Endothelial cell of umbilical vein (primary cell): Measurements from ENCODE around the gene DYRK1A. TPM values are rescaled to one million over a fixed set of nuclear protein-coding genes. Genes with fewer than 3 reads are reported as not detected.

ENCODE experiments used
- BruUV-seq: library from RNA; stranded (reverse); fragments of 400-500 nt; replicated peaks from 2 replicates; lab custom pipeline; 2021; lab: Mats Ljungman, UMichigan
- CTCF ChIA-PET: fragments of 300-600, 350-600 bp; sonication (Branson Sonifier 250); formaldehyde crosslinking; loops from one replicate; lab custom pipeline; 2021; ENCODE audit warnings: antibody characterized with exemption, inconsistent platforms; lab: Charles Lee
- POLR2A ChIA-PET: fragments of 300-600, 350-600 bp; sonication (Branson Sonifier 250); formaldehyde crosslinking; loops from one replicate; lab custom pipeline; 2021; ENCODE audit warnings: antibody characterized with exemption, inconsistent platforms; lab: Charles Lee
- DNase-seq: peaks from one replicate; pipeline ENCODE4 v3.0.0-alpha.2; 2011; ENCODE audit warnings: low read depth, low spot score
- FAIRE-seq: peaks from 2 replicates; lab custom pipeline; 2011; peaks lifted over from hg19 to GRCh38; lab: Jason Lieb, UNC
- H2AFZ ChIP-seq: 2 replicates; pipeline ENCODE4 v1.6.0; 2012; ENCODE audit warnings: low read depth, low read length, control low read depth, inconsistent platforms
- H3K27ac ChIP-seq: 2 replicates; pipeline ENCODE4 v1.5.1; 2011; ENCODE audit warnings: low read depth, mild to moderate bottlenecking, control low read depth, low read length, moderate library complexity; ENCODE audit not compliant: insufficient read depth
- H3K27me3 ChIP-seq, 2 experiments: 2 replicates each; pipeline versions ENCODE4 v1.6.0 to v1.6.1; 2011; ENCODE audit warnings: low read length in 2 of 2, mixed read lengths in 1 of 2; ENCODE audit not compliant: control insufficient read depth in 2 of 2, insufficient read depth in 2 of 2
- H3K36me3 ChIP-seq, 2 experiments: 2 replicates in 1 of 2; 3 replicates in 1 of 2; pipeline ENCODE4 v1.5.1; 2011; ENCODE audit warnings: low read length in 2 of 2, mild to moderate bottlenecking in 1 of 2, moderate library complexity in 1 of 2; ENCODE audit not compliant: control insufficient read depth in 2 of 2, insufficient read depth in 2 of 2; ENCODE audit errors: extremely low read depth in 1 of 2
- H3K4me1 ChIP-seq: 3 replicates; pipeline ENCODE4 v1.5.1; 2011; ENCODE audit warnings: mild to moderate bottlenecking, low read length; ENCODE audit not compliant: control insufficient read depth, insufficient read depth; ENCODE audit errors: extremely low read depth
- H3K4me2 ChIP-seq: 2 replicates; pipeline ENCODE4 v1.6.1; 2011; ENCODE audit warnings: low read length, control low read depth, mixed read lengths; ENCODE audit not compliant: insufficient read depth
- H3K4me3 ChIP-seq, 3 experiments: fragments of 200-600 bp in 1 of 3; sonication (generic), shearing (Covaris generic) in 1 of 3; replicated peaks in 1 of 3; 2 replicates each; pipeline ENCODE4 v1.5.1; 2011 to 2016; ENCODE audit warnings: control low read depth in 3 of 3, low read length in 3 of 3, mild to moderate bottlenecking in 2 of 3, inconsistent platforms in 1 of 3, low read depth in 1 of 3, moderate library complexity in 1 of 3; ENCODE audit not compliant: insufficient read depth in 1 of 3
- H3K79me2 ChIP-seq: 2 replicates; pipeline ENCODE4 v1.6.0; 2012; ENCODE audit warnings: low read length, inconsistent platforms; ENCODE audit not compliant: control insufficient read depth, insufficient read depth
- H3K9ac ChIP-seq: replicated peaks from 2 replicates; pipeline ENCODE3; 2011; ENCODE audit warnings: low read length, control low read depth; ENCODE audit not compliant: insufficient read depth; ENCODE audit errors: extremely low read depth
- H3K9me1 ChIP-seq: replicated peaks from 3 replicates; pipeline ENCODE4 v1.6.0; 2011; ENCODE audit warnings: mild to moderate bottlenecking, low read length; ENCODE audit not compliant: control insufficient read depth, insufficient read depth; ENCODE audit errors: extremely low read depth
- H3K9me3 ChIP-seq: replicated peaks from 2 replicates; pipeline ENCODE4 v1.5.1; 2012; ENCODE audit warnings: low read length, inconsistent platforms; ENCODE audit not compliant: control insufficient read depth, insufficient read depth
- H4K20me1 ChIP-seq: replicated peaks from 2 replicates; pipeline ENCODE3; 2011; ENCODE audit warnings: mild to moderate bottlenecking, low read length; ENCODE audit not compliant: control insufficient read depth, insufficient read depth; ENCODE audit errors: extremely low read depth
- EZH2 ChIP-seq: IDR thresholded peaks from 2 replicates; pipeline ENCODE4 v1.6.1; 2012; ENCODE audit warnings: borderline replicate concordance, low read depth, mild to moderate bottlenecking, moderate library complexity, low read length, inconsistent platforms; ENCODE audit not compliant: severe bottlenecking
- FOS ChIP-seq: IDR thresholded peaks from 2 replicates; pipeline ENCODE4 v1.6.1; 2011; ENCODE audit warnings: mild to moderate bottlenecking, low read length, moderate library complexity, borderline replicate concordance; ENCODE audit not compliant: insufficient read depth
- GATA2 ChIP-seq: IDR thresholded peaks from 2 replicates; pipeline ENCODE4 v1.7.0; 2011; ENCODE audit warnings: low read depth, mild to moderate bottlenecking, moderate library complexity, mixed read lengths, low read length; ENCODE audit not compliant: insufficient read length, insufficient read depth
- JUN ChIP-seq: IDR thresholded peaks from 2 replicates; pipeline ENCODE4 v1.6.1; 2011; ENCODE audit warnings: borderline replicate concordance, low read depth; ENCODE audit not compliant: insufficient read length, insufficient read depth
- MAX ChIP-seq: IDR thresholded peaks from 2 replicates; pipeline ENCODE4 v1.6.1; 2011; ENCODE audit not compliant: insufficient read depth, insufficient read length
- MYC ChIP-seq: IDR thresholded peaks from one replicate; pipeline ENCODE4 v1.6.1; 2011; ENCODE audit warnings: mild to moderate bottlenecking, low read depth, low read length
- POLR2A ChIP-seq: IDR thresholded peaks from 2 replicates; pipeline ENCODE4 v1.6.1; 2012; ENCODE audit warnings: low read depth, mild to moderate bottlenecking, control low read depth, low read length
- POLR2AphosphoS5 ChIP-seq: IDR thresholded peaks from 2 replicates; pipeline ENCODE4 v1.6.1; 2012; ENCODE audit warnings: low read depth, mild to moderate bottlenecking, control low read depth, low read length, moderate library complexity; ENCODE audit not compliant: insufficient read depth
- dilution Hi-C: fragments of 300-500 bp; cut with MboI; formaldehyde crosslinking; loops from one replicate; pipeline ENCODE4 v1.15.0; 2019; ENCODE audit warnings: low sequenced_read_pairs; ENCODE audit not compliant: extremely low pct_ligation_motif_present
- intact Hi-C: fragments of 100-400 bp; cut with micrococcal nuclease; formaldehyde crosslinking; loops from one replicate; pipeline ENCODE4 v1.10.0; 2022
- polyA plus RNA-seq, 4 experiments: library from polyadenylated mRNA; depleted of rRNA in 3 of 4; stranded (reverse) in 3 of 4; unstranded in 1 of 4; fragments of >200 nt; gene quantifications; 2 replicates each; pipeline versions ENCODE4 v1.2.1 to v1.2.3, GENCODE V29; 2011 to 2012; ENCODE audit warnings: missing spikeins in 1 of 4
- total RNA-seq: library from RNA; stranded (reverse); gene quantifications from 2 replicates; pipeline ENCODE4 v1.2.3, GENCODE V29; 2021
- TF ChIP-seq, protein P1 (sequence below), 2 donors: IDR thresholded peaks; 1 replicate in 1 of 2; 2 replicates in 1 of 2; pipeline ENCODE4 v1.5.1; 2011; ENCODE audit warnings: low read length in 2 of 2, mild to moderate bottlenecking in 2 of 2, moderate library complexity in 2 of 2, control low read depth in 1 of 2, inconsistent platforms in 1 of 2, low read depth in 1 of 2; ENCODE audit not compliant: insufficient read depth in 1 of 2; ENCODE audit errors: extremely low read depth in 1 of 2

Gene DYRK1A
- total and polyA plus RNA-seq, 2 donors (not counting 3 experiments of a cell fraction or from before 2014, with no cell fraction given), result 51.8 to 53.7 TPM

DNA sequence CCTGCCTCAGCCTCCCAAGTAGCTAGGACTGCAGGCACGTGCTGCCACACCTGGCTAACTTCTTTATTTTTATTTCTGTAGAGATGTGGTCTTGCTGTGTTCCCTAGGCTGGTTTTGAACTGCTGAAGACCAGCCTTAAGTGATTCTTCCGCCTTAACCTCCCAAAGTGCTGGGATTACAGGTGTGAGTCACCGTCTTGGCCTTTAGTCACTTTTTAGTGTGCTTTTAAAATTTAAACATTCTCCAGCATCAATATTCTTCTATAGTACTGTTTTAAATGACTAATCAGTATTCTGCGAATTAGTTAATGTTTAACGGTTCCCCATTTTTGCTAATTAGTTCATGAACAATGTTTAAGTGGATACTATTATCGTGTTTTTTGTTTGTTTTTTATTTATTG lies 60.6 kb downstream of the DYRK1A start:
- no peak overlapping the region for H3K27ac ChIP-seq
- H3K4me2 ChIP-seq, result no peak overlapping the region
- CTCF ChIA-PET, result no interaction called here
- dilution Hi-C loops (no loop called here), intact Hi-C loops (no loop called here)
- no peaks in the 10 kb centered on the region for H3K9me1 ChIP-seq
- H3K36me3 ChIP-seq, result peaks cover 0 to 11% of the 10 kb centered on the region in 2 experiments
- TF ChIP-seq GATA2 (no peak), POLR2AphosphoS5 (no peak), JUN (no peak), MYC (no peak), EZH2 (no peak), FOS (no peak), POLR2A (no peak), MAX (no peak)
- TF ChIP-seq, protein P1, sequence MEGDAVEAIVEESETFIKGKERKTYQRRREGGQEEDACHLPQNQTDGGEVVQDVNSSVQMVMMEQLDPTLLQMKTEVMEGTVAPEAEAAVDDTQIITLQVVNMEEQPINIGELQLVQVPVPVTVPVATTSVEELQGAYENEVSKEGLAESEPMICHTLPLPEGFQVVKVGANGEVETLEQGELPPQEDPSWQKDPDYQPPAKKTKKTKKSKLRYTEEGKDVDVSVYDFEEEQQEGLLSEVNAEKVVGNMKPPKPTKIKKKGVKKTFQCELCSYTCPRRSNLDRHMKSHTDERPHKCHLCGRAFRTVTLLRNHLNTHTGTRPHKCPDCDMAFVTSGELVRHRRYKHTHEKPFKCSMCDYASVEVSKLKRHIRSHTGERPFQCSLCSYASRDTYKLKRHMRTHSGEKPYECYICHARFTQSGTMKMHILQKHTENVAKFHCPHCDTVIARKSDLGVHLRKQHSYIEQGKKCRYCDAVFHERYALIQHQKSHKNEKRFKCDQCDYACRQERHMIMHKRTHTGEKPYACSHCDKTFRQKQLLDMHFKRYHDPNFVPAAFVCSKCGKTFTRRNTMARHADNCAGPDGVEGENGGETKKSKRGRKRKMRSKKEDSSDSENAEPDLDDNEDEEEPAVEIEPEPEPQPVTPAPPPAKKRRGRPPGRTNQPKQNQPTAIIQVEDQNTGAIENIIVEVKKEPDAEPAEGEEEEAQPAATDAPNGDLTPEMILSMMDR (IDR thresholded peaks at IDR 0.05; ENCODE audit: extremely low read depth in 1 of 2, insufficient read depth in 1 of 2, low read depth in 1 of 2, low read length in 2 of 2), result no peak
- no peaks in the 10 kb centered on the region for H4K20me1 ChIP-seq
- H3K27me3 ChIP-seq, result no peaks in the 10 kb centered on the region
- FAIRE-seq (no peak), DNase-seq (no peak)
- H2AFZ ChIP-seq, result no peak overlapping the region
- BruUV-seq, result no TSS peak
- peaks cover 14% of the 10 kb centered on the region for H3K4me1 ChIP-seq
- POLR2A ChIA-PET, result no interaction called here
- peaks cover 82% of the 10 kb centered on the region for H3K79me2 ChIP-seq
- no peaks in the 10 kb centered on the region for H3K9me3 ChIP-seq
- H3K9ac ChIP-seq, result no peak overlapping the region
- no peak overlapping the region for H3K4me3 ChIP-seq
